ENCODE results near the gene MSL3B.

MSL3B gene

GRCh38 chr2:233844064-233844807, 23.9 kb downstream of the MSL3B start:
- H3K4me3 ChIP-seq (ENCODE audit: control insufficient read depth, low read depth, low read length), result no peak overlapping the region
- no peak for TF ChIP-seq CTCF (IDR thresholded peaks at IDR 0.05; ENCODE audit: control insufficient read depth, insufficient read depth, low read depth, low read length, missing control alignments)
- DNase-seq (ENCODE audit: low read depth), result no peak

- no peak for DNase-seq (ENCODE audit: low read depth)
- no peak for TF ChIP-seq CTCF (IDR thresholded peaks at IDR 0.05; ENCODE audit: control insufficient read depth, insufficient read depth, low read depth, low read length, missing control alignments)
Observed at GRCh38 chr2:233841183-233841582, 27.0 kb downstream of the MSL3B start.

GRCh38 chr2:233840520-233840919, 27.7 kb downstream of the MSL3B start:
- no peak for DNase-seq (ENCODE audit: low read depth)
- H3K4me3 ChIP-seq (ENCODE audit: control insufficient read depth, low read depth, low read length), result no peak overlapping the region
- no peak for TF ChIP-seq CTCF (IDR thresholded peaks at IDR 0.05; ENCODE audit: control insufficient read depth, insufficient read depth, low read depth, low read length, missing control alignments)

More at GRCh38 chr2:233841183-233841582, 27.0 kb downstream of the MSL3B start:
- no peak overlapping the region for H3K4me3 ChIP-seq (ENCODE audit: control insufficient read depth, low read depth, low read length)

GRCh38 chr2:233839447-233839820, 28.8 kb downstream of the MSL3B start:
- no peak for DNase-seq (ENCODE audit: low read depth)
- TF ChIP-seq CTCF (IDR thresholded peaks at IDR 0.05; ENCODE audit: control insufficient read depth, insufficient read depth, low read depth, low read length, missing control alignments), result no peak
- H3K4me3 ChIP-seq (ENCODE audit: control insufficient read depth, low read depth, low read length), result no peak overlapping the region

GRCh38 chr2:233838726-233839446, 29.3 kb downstream of the MSL3B start:
- DNase-seq (ENCODE audit: low read depth), result no peak
- no peak overlapping the region for H3K4me3 ChIP-seq (ENCODE audit: control insufficient read depth, low read depth, low read length)
- no peak for TF ChIP-seq CTCF (IDR thresholded peaks at IDR 0.05; ENCODE audit: control insufficient read depth, insufficient read depth, low read depth, low read length, missing control alignments)

- H3K4me3 ChIP-seq (ENCODE audit: control insufficient read depth, low read depth, low read length), result no peak overlapping the region
- no peak for DNase-seq (ENCODE audit: low read depth)
- TF ChIP-seq CTCF (IDR thresholded peaks at IDR 0.05; ENCODE audit: control insufficient read depth, insufficient read depth, low read depth, low read length, missing control alignments), result no peak
Observed at GRCh38 chr2:233838251-233838650, 29.9 kb downstream of the MSL3B start.

Measured in AG09309 (cell line).